Keratinocyte (primary cell): ENCODE data around the gene PRCP. TPM values are rescaled to one million over a fixed set of nuclear protein-coding genes. Genes with fewer than 3 reads are reported as not detected.

Source experiments
- DNase-seq: peaks from one replicate; pipeline ENCODE4 v3.0.0-alpha.2; 2011; ENCODE audit warnings: low read depth, missing footprints, low spot score
- FAIRE-seq: peaks from 2 replicates; lab custom pipeline; 2011; peaks lifted over from hg19 to GRCh38; lab: Jason Lieb, UNC
- H2AFZ ChIP-seq: 2 replicates; pipeline ENCODE4 v1.6.0; 2012; ENCODE audit warnings: low read length, control low read depth, inconsistent platforms; ENCODE audit not compliant: control insufficient read depth
- H3K27ac ChIP-seq: 2 replicates; pipeline ENCODE4 v1.5.1; 2011; ENCODE audit warnings: low read length; ENCODE audit not compliant: control insufficient read depth, insufficient read depth
- H3K27me3 ChIP-seq: 3 replicates; pipeline ENCODE4 v1.6.0; 2011; ENCODE audit warnings: low read length; ENCODE audit not compliant: control insufficient read depth, insufficient read depth; ENCODE audit errors: extremely low read depth
- H3K36me3 ChIP-seq, 2 experiments: 2 replicates in 1 of 2; 3 replicates in 1 of 2; pipeline ENCODE4 v1.5.1; 2011; ENCODE audit warnings: low read length in 2 of 2, mild to moderate bottlenecking in 1 of 2; ENCODE audit not compliant: control insufficient read depth in 2 of 2, insufficient read depth in 2 of 2; ENCODE audit errors: extremely low read depth in 1 of 2
- H3K4me1 ChIP-seq: 3 replicates; pipeline ENCODE4 v1.5.1; 2011; ENCODE audit warnings: low read length; ENCODE audit not compliant: control insufficient read depth, insufficient read depth; ENCODE audit errors: extremely low read depth
- H3K4me2 ChIP-seq: 3 replicates; pipeline ENCODE4 v1.6.0; 2011; ENCODE audit warnings: low read depth, low read length; ENCODE audit not compliant: control insufficient read depth, insufficient read depth; ENCODE audit errors: extremely low read depth
- H3K4me3 ChIP-seq, 3 experiments: fragments of 200-600 bp in 1 of 3; sonication (generic) in 1 of 3; 2 replicates in 2 of 3; 3 replicates in 1 of 3; pipeline ENCODE4 v1.5.1; 2011 to 2016; ENCODE audit warnings: low read length in 3 of 3, mild to moderate bottlenecking in 3 of 3, control low read depth in 2 of 3, inconsistent platforms in 1 of 3, low read depth in 1 of 3, mixed read lengths in 1 of 3, mixed run types in 1 of 3, moderate library complexity in 1 of 3; ENCODE audit not compliant: control insufficient read depth in 2 of 3, insufficient read depth in 2 of 3; ENCODE audit errors: extremely low read depth in 1 of 3
- H3K79me2 ChIP-seq: 2 replicates; pipeline ENCODE4 v1.6.0; 2012; ENCODE audit warnings: low read length; ENCODE audit not compliant: control insufficient read depth, insufficient read depth
- H3K9ac ChIP-seq: 3 replicates; pipeline ENCODE4 v1.6.0; 2011; ENCODE audit warnings: low read length; ENCODE audit not compliant: control insufficient read depth, insufficient read depth; ENCODE audit errors: extremely low read depth
- H3K9me1 ChIP-seq: 3 replicates; pipeline ENCODE4 v1.6.0; 2011; ENCODE audit warnings: low read length; ENCODE audit not compliant: control insufficient read depth, insufficient read depth; ENCODE audit errors: extremely low read depth
- H3K9me3 ChIP-seq: 2 replicates; pipeline ENCODE4 v1.5.1; 2012; ENCODE audit warnings: low read depth, low read length; ENCODE audit not compliant: control insufficient read depth
- H4K20me1 ChIP-seq: 3 replicates; pipeline ENCODE4 v1.6.0; 2011; ENCODE audit warnings: low read length; ENCODE audit not compliant: control insufficient read depth, insufficient read depth; ENCODE audit errors: extremely low read depth
- CTCF ChIP-seq, 3 experiments: IDR thresholded peaks in 1 of 3; conservative IDR thresholded peaks in 1 of 3; optimal IDR thresholded peaks in 1 of 3; 2 replicates in 2 of 3; 3 replicates in 1 of 3; pipeline versions ENCODE3 to v1.5.1; 2011; ENCODE audit warnings: low read length in 3 of 3, mild to moderate bottlenecking in 3 of 3, moderate library complexity in 2 of 3, control low read depth in 1 of 3, inconsistent platforms in 1 of 3; ENCODE audit not compliant: insufficient read depth in 2 of 3; ENCODE audit errors: extremely low read depth in 1 of 3
- EZH2 ChIP-seq: IDR thresholded peaks from one replicate; pipeline ENCODE4 v1.6.1; 2012; ENCODE audit warnings: inconsistent platforms, mild to moderate bottlenecking, low read length, moderate library complexity
- dilution Hi-C: fragments of 300-500 bp; cut with MboI; formaldehyde crosslinking; loops from one replicate; pipeline ENCODE4 v1.7.0; 2020; ENCODE audit warnings: low sequenced_read_pairs; ENCODE audit not compliant: extremely low pct_ligation_motif_present
- polyA plus RNA-seq, 5 experiments: library from polyadenylated mRNA; depleted of rRNA in 3 of 5; stranded (reverse) in 3 of 5; stranded (forward) in 1 of 5; unstranded in 1 of 5; fragments of >200 nt; gene quantifications; 1 replicate in 1 of 5; 2 replicates in 3 of 5; 3 replicates in 1 of 5; pipeline versions ENCODE4 v1.2.1 to v1.2.3, GENCODE V29; 2011 to 2012; ENCODE audit warnings: missing spikeins in 2 of 5, low read depth in 1 of 5, low replicate concordance in 1 of 5

Gene PRCP
- polyA plus RNA-seq, 1 donor (not counting 4 experiments of a cell fraction or from before 2014, with no cell fraction given), result 43.5 TPM

- DNase-seq (no peak), FAIRE-seq (no peak)
- no peak for TF ChIP-seq CTCF (optimal IDR thresholded peaks at IDR 0.05 in 1 of 3, IDR thresholded peaks at IDR 0.05 in 1 of 3, conservative IDR thresholded peaks at IDR 0.05 in 1 of 3; ENCODE audit: extremely low read depth in 1 of 3, insufficient read depth in 2 of 3, low read length in 3 of 3)
- TF ChIP-seq EZH2, result no peak
- no peak overlapping the region for H3K4me2 ChIP-seq
- no peaks in the 10 kb centered on the region for H3K79me2 ChIP-seq
- no peaks in the 10 kb centered on the region for H3K9me1 ChIP-seq
- no peak overlapping the region for H2AFZ ChIP-seq
- no peaks in the 10 kb centered on the region for H4K20me1 ChIP-seq
- dilution Hi-C loops, result no loop called here
- H3K4me3 ChIP-seq, result no peak overlapping the region
- H3K27ac ChIP-seq, result no peak overlapping the region
- H3K9ac ChIP-seq, result no peak overlapping the region
- no peaks in the 10 kb centered on the region for H3K36me3 ChIP-seq
- H3K4me1 ChIP-seq, result peaks cover 15% of the 10 kb centered on the region
- no peaks in the 10 kb centered on the region for H3K27me3 ChIP-seq
- no peaks in the 10 kb centered on the region for H3K9me3 ChIP-seq
Observed at GRCh38 chr11:82863209-82863608, 37.0 kb downstream of the PRCP start.

- no peaks in the 10 kb centered on the region for H4K20me1 ChIP-seq
- FAIRE-seq, result no peak
- dilution Hi-C loops, result no loop called here
- no peak overlapping the region for H3K27ac ChIP-seq
- peaks cover 16% of the 10 kb centered on the region for H3K4me1 ChIP-seq
- no peak overlapping the region for H2AFZ ChIP-seq
- H3K79me2 ChIP-seq, result no peaks in the 10 kb centered on the region
- TF ChIP-seq CTCF (optimal IDR thresholded peaks at IDR 0.05 in 1 of 3, IDR thresholded peaks at IDR 0.05 in 1 of 3, conservative IDR thresholded peaks at IDR 0.05 in 1 of 3; ENCODE audit: extremely low read depth in 1 of 3, insufficient read depth in 2 of 3, low read length in 3 of 3) (no peak), EZH2 (no peak)
- no peak overlapping the region for H3K4me3 ChIP-seq
- no peaks in the 10 kb centered on the region for H3K9me3 ChIP-seq
- DNase-seq, result no peak
- no peak overlapping the region for H3K4me2 ChIP-seq
- no peaks in the 10 kb centered on the region for H3K27me3 ChIP-seq
- no peaks in the 10 kb centered on the region for H3K36me3 ChIP-seq
- H3K9ac ChIP-seq, result no peak overlapping the region
- no peaks in the 10 kb centered on the region for H3K9me1 ChIP-seq
Observed at GRCh38 chr11:82862379-82862778, 37.9 kb downstream of the PRCP start.
